ENCODE data around the gene KIF23.

DNA sequence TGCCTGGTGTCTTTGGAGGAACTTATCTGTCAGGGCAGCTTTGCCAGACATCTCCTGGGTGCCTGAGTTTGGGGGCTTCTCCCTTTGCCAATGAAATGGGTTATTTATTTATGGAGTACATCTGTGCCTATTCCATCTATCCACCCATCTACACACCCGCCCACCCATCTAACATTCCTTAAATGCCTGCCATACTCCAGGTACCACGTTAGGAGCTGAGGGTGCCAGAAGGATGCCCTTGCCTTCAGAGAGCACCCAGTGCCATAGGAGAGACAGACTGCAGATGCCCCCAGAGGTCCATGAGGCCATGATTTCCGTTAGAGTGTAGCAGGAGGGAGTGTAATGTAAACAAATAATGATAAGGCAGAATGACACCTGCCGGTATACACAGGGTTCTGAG lies 21.8 kb upstream of the KIF23 start:
- TF ChIP-seq POLR2AphosphoS5 (IDR thresholded peaks at IDR 0.05), result no peak
- TF ChIP-seq, protein P1, sequence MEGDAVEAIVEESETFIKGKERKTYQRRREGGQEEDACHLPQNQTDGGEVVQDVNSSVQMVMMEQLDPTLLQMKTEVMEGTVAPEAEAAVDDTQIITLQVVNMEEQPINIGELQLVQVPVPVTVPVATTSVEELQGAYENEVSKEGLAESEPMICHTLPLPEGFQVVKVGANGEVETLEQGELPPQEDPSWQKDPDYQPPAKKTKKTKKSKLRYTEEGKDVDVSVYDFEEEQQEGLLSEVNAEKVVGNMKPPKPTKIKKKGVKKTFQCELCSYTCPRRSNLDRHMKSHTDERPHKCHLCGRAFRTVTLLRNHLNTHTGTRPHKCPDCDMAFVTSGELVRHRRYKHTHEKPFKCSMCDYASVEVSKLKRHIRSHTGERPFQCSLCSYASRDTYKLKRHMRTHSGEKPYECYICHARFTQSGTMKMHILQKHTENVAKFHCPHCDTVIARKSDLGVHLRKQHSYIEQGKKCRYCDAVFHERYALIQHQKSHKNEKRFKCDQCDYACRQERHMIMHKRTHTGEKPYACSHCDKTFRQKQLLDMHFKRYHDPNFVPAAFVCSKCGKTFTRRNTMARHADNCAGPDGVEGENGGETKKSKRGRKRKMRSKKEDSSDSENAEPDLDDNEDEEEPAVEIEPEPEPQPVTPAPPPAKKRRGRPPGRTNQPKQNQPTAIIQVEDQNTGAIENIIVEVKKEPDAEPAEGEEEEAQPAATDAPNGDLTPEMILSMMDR (IDR thresholded peaks at IDR 0.05), result no peak
- no peak for TF ChIP-seq POLR2A (IDR thresholded peaks at IDR 0.05)
